GM21576 (cell line): ENCODE results near the gene ABCB11.
"Not testable (repeated sequence)": the region's sequence is repeated elsewhere in the genome, so short reads cannot be mapped to it uniquely, and the experiment has no call there.

Experiments
- ATAC-seq: cut with Tn5 transposase; IDR thresholded peaks from one replicate; pipeline ENCODE4 v1.9.1; 2021; ENCODE audit warnings: mild to moderate bottlenecking, moderate library complexity; ENCODE audit not compliant: unreplicated experiment

Gene ABCB11

GRCh38 chr2:168939918-168940317 lies 91.2 kb downstream of the ABCB11 start:
- peak; percentile 78 for ATAC-seq

DNA sequence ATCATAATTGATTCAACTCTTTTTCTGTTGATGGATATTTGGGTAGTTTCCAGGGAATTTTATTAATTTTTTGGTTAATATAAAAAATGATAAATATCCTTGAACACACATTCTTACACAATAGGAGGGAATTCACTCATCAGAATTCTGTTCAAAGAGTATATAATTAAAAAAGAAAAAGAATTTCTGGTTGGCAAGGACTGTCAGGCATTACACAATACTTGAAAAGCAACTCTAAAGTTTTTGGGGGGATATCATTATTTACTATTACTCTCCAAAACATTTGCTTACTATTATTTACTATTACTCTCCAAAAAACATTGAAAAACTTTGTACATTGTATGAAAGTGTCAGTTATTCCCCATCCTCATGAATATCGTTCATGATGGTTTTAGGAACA lies 92.1 kb downstream of the ABCB11 start:
- ATAC-seq = no peak

GRCh38 chr2:168935810-168936581 lies 95.1 kb downstream of the ABCB11 start:
- ATAC-seq = no peak

GRCh38 chr2:168934826-168935225 lies 96.3 kb downstream of the ABCB11 start:
- no peak for ATAC-seq

- ATAC-seq = not testable (repeated sequence)
Measured at GRCh38 chr2:168932174-168932573, 99.0 kb downstream of the ABCB11 start.

GRCh38 chr2:168930242-168930641 lies 100.9 kb downstream of the ABCB11 start:
- no peak for ATAC-seq

- no peak for ATAC-seq
Measured at GRCh38 chr2:168929031-168929430, 102.1 kb downstream of the ABCB11 start.

DNA sequence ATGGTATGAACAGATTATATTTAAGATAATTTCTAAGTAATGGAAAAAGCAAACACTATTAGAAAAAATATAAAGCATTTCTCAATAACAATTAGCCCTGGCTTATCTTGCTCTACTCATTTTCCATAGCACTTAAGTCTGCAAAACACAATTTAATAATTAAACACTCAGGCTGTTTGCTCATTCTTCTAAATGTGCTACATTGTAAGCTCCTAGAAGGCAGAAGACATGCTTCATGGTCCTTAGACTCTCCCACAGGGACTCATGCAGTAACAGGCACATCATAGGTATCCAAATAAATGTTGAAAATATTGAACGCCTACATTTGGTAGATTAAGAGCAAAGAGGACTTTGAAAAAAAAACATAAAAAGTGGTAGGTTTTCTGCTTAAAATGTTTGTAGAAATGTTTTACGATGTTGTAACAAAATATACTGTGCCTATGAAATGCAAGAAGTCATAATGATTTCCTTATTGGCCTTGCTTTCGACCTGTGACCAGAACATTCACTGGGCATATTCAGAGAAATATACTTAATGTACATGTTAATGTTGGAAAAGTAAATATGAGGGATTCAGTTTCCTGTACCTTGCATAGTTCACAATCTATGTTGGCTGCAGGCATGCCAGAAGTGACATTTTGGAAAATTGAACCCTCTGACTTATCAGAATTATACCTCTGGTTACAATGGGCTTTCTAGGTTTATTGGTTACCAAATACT lies 102.9 kb downstream of the ABCB11 start:
- no peak for ATAC-seq

DNA sequence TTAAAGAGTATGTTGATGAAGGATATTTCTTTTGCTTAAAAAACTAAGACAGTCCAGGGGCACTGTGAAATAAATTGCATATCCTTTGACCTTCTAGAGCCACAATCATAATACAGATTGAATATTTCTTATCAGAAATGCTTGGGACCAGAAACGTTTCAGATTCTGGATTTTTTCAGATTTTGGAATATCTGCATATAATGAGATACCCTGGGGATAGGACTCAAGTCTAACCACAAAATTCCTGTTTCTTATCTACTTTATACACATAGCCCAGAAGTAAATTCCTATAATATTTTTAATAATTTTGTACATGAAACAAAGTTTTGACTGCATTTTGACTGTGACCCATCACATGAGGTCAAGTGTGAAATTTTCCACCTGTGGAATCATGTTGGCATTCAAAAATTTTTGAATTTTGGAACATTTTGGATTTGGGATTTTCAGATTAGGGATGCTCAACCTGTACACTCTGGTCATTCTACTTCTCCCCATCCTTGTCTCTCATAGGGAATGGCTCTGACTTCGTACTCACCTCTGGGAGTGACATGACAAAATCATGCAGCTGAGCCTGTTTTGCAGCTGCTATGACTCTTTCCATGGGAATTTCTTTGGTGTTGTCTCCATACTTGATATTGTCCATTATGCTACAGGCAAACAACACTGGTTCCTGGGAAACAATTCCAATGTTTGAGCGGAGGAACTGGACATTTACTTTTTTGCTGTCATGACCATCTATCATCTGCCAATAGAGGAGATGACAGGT lies 104.3 kb downstream of the ABCB11 start:
- no peak for ATAC-seq

- ATAC-seq = peak; percentile 60
Measured at GRCh38 chr2:168920504-168921157, 110.5 kb downstream of the ABCB11 start.

- ATAC-seq = no peak
Measured at GRCh38 chr2:168916331-168916675, 114.8 kb downstream of the ABCB11 start.

DNA sequence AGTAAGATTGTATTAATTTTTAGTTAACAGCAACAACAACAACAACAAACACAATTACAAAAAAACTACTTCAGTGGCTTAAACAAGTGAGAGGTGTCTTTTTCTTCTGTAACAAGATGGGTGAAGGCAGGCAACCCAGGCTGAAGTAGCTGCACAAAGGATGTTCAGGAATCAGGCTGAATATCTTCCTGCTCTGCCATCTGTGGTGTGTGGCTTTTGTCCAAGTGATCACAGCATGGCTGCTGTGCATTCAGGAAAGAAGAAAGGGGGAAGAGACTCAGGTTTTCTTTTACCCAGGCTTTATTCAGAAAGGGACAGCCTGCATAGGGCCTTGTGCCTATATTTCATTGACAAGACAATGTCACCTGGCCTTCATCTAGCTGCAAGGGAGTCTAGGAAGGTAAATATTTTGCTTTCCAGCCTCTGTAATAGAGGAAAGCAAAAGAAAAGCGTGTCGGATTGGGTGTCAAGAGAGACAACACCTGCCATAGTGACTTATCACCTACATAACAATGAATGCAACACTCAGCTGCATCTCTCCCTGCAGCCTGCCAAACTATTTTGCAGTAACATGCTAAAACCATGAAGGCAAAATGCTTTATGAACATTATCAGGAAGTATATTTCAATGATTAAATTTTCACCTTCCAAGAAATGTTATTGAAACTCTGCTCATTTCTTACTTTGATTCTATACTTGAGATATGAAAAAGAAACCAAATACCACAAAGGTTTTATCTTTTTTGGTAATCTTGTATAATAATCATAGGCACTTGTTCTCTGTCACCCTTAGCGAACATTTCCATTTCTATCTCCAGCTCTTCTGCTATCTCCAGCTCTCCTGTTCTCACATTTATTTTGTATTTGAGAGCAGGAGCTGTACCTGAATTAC lies 115.4 kb downstream of the ABCB11 start:
- ATAC-seq = no peak

DNA sequence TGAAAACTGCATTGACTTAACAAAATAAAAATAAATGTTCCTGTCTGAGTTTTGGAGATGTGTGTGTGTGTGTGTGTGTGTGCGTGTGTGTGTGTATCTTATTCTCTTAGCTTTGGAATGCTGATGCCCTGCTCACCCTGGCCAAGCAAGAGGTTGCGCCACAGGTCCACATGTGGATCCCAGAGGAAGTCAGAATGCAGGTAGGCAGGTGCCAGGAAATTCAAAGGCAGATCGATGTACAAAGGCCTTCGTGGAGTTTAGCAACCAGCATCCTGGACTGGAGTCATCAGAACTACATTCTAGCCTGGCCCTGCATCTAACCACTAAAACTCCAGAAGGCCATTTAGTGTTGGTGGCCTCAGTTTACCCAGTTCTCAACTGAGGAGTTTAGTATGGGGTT lies 117.6 kb downstream of the ABCB11 start:
- no peak for ATAC-seq

DNA sequence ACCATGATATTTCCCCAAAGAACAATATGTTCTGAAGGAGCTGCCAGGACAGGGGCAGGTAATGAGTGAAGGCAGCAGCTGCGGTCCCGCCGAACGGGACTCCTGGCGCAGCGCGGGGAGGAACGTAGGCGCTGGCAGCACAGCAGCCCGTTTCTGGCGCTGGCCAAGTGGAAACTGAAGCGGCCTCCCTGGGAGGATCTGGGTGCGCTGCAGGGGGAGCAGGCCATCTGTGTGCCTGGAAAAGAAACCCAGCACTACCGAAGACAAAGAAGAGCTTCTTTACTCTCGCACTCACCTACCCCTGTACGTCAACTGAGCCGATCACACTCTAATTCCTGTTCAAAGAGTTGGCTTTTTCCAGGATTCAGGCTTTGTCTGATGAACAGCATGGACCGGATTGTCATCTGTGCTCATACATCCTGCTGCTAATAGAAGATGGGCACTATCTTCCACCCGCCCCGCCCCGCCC lies 118.2 kb downstream of the ABCB11 start:
- no peak for ATAC-seq

DNA sequence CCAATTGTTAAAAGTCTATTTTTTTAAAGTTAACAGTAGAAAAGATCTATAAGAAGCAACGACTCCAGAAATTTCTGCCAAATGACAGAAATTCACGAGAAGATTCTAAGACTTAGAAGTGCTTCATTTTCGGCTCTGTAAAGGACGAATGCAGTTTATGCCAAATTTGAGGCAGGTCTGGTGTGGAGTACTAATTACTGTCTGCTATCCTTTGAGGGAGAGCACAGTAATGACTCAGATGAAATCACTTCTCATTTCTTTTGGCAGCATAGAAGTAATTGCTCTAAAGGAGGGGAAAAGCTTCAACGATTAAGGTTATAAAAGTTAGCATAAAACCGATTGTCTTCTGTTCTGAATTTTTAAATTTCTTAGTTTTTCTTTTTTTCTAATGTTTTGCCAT lies 118.7 kb downstream of the ABCB11 start:
- no peak for ATAC-seq

GRCh38 chr2:168910330-168910729 lies 120.8 kb downstream of the ABCB11 start:
- no peak for ATAC-seq

DNA sequence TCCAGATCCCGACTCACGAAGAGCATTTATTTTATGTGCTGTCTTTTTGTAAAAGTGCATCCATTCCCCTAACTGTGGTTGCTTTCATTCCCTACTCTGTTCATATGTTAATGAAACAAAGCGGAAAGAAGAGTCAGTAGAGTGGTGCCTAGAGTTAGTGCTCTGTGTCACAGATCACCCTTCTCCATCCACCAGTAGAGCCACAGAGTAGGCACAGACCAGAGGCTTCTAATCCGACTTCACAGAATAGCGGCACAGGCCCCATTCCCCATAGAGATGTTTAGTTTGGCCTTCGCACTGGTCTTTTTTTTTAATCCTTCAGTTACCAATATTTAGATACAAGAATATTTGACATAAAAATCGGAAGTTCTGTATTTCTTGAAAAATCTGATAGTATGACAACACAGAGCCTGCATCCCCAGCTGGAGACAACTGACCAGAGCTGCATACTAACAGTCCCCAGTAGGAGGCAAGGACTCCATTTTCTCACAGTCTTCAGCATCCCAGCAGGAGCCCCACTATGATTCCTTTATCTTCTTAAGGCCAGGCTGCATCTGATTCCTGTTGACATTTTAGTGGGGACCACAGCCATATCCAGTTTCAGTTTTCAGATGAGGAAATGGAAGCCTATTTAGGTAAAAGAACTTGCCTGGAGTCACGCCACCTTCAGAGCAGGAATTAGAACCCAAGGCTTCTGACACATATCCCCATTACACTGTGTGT lies 123.0 kb downstream of the ABCB11 start:
- ATAC-seq = no peak

GRCh38 chr2:168904358-168904757 lies 126.8 kb downstream of the ABCB11 start:
- ATAC-seq = no peak

DNA sequence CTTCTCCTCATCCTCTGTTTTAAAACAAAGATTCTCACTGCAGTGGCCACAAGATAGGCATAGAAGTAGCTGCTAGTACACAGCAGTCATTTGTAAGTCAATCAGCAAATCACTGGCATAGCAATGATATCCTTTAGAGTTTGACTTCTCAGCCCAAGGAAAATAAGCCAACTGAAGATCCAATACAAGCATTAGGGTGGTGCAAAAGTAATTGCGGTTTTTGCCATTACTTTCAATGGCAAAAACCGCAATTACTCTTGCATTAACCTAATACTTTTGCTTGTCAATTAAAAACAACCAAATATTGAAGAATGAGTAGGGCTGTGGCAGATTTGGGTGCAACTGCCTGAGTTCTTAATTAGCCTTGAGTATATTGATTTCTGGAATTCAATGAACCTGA lies 127.2 kb downstream of the ABCB11 start:
- no peak for ATAC-seq
